K562 (cell line): ENCODE measurements around the gene DOCK6. TPM values are rescaled to one million over a fixed set of nuclear protein-coding genes. Genes with fewer than 3 reads are reported as not detected.

Source experiments
- ATAC-seq: fragments of 200-7000 bp; cut with Tn5 transposase; 3 replicates; pipeline ENCODE4 v1.9.1; 2020; ENCODE audit warnings: moderate library complexity
- BruUV-seq: library from RNA; stranded (reverse); fragments of 400-500 nt; replicated peaks from 2 replicates; lab custom pipeline; 2021; lab: Mats Ljungman, UMichigan
- CTCF ChIA-PET: fragments of 300-600 bp; formaldehyde crosslinking; extraction: SDS; loops from one replicate; lab custom pipeline; 2021; ENCODE audit warnings: low intra/inter-chr PET ratio; lab: Yijun Ruan, JAX
- POLR2A ChIA-PET: fragments of 300-600, 350-650 bp; sonication (Branson Sonifier 250); formaldehyde crosslinking; extraction: SDS; loops from one replicate; lab custom pipeline; 2021; ENCODE audit warnings: antibody characterized with exemption, inconsistent platforms; lab: Yijun Ruan, JAX
- DNase-seq, 4 experiments: peaks; one replicate each; pipeline versions ENCODE4 v3.0.0 to v3.0.0-alpha.2; 2011 to 2018; ENCODE audit warnings: low spot score in 3 of 4, mixed read lengths in 3 of 4; ENCODE audit errors: extremely low read depth in 1 of 4
- FAIRE-seq: peaks from 2 replicates; lab custom pipeline; 2011; peaks lifted over from hg19 to GRCh38; lab: Jason Lieb, UNC
- H2AFZ ChIP-seq: 2 replicates; pipeline ENCODE4 v1.6.0; 2011; ENCODE audit warnings: low read depth, low read length, control low read depth, inconsistent platforms
- H3K27ac ChIP-seq: fragments of 200-600 bp; 3 replicates; pipeline ENCODE4 v1.8.0; 2011; ENCODE audit warnings: low read depth, mild to moderate bottlenecking, control low read depth, inconsistent platforms, low read length, moderate library complexity, mixed read lengths; ENCODE audit errors: extremely low read depth
- H3K27me3 ChIP-seq, 2 experiments: fragments of 300-600 bp in 1 of 2; 2 replicates in 1 of 2; 3 replicates in 1 of 2; pipeline versions ENCODE4 v1.6.0 to v1.8.0; 2011; ENCODE audit warnings: inconsistent platforms in 2 of 2, low read length in 2 of 2, mild to moderate bottlenecking in 1 of 2, mixed read lengths in 1 of 2, moderate library complexity in 1 of 2; ENCODE audit not compliant: control insufficient read depth in 2 of 2, insufficient read depth in 2 of 2
- H3K36me3 ChIP-seq: fragments of 300-600 bp; 3 replicates; pipeline ENCODE4 v1.8.0; 2011; ENCODE audit warnings: mild to moderate bottlenecking, low read length, inconsistent platforms; ENCODE audit not compliant: control insufficient read depth, insufficient read depth
- H3K4me1 ChIP-seq, 2 experiments: fragments of 200-600 bp in 1 of 2; replicated peaks in 1 of 2; 2 replicates in 1 of 2; 3 replicates in 1 of 2; pipeline versions ENCODE4 v1.5.1 to v1.8.0; 2011; ENCODE audit warnings: inconsistent platforms in 2 of 2, low read length in 2 of 2, mild to moderate bottlenecking in 1 of 2, mixed read lengths in 1 of 2, moderate library complexity in 1 of 2; ENCODE audit not compliant: control insufficient read depth in 2 of 2, insufficient read depth in 2 of 2
- H3K4me2 ChIP-seq: 2 replicates; pipeline ENCODE4 v1.6.1; 2011; ENCODE audit warnings: low read length, control low read depth, inconsistent platforms, mixed read lengths; ENCODE audit not compliant: insufficient read depth
- H3K4me3 ChIP-seq: fragments of 200-600 bp; sonication (generic), shearing (Covaris generic); 2 replicates; pipeline ENCODE4 v1.5.1; 2016; ENCODE audit warnings: control low read depth, inconsistent platforms
- H3K79me2 ChIP-seq: fragments of 200-600 bp; 3 replicates; pipeline ENCODE4 v1.8.0; 2011; ENCODE audit warnings: low read length, inconsistent platforms; ENCODE audit not compliant: control insufficient read depth, insufficient read depth
- H3K9ac ChIP-seq, 2 experiments: 2 replicates each; pipeline versions ENCODE4 v1.6.0 to v1.6.1; 2011; ENCODE audit warnings: low read depth in 2 of 2, low read length in 2 of 2, control low read depth in 1 of 2, inconsistent platforms in 1 of 2, mild to moderate bottlenecking in 1 of 2, mixed read lengths in 1 of 2; ENCODE audit not compliant: insufficient read depth in 1 of 2
- H3K9me1 ChIP-seq: one replicate; pipeline ENCODE4 v1.6.0; 2011; ENCODE audit warnings: inconsistent platforms, mild to moderate bottlenecking, low read length, moderate library complexity; ENCODE audit not compliant: control insufficient read depth, insufficient read depth
- H3K9me3 ChIP-seq: replicated peaks from 2 replicates; pipeline ENCODE4 v1.5.1; 2011; ENCODE audit warnings: low read depth, low read length, inconsistent platforms; ENCODE audit not compliant: control insufficient read depth, insufficient read depth
- H4K20me1 ChIP-seq: replicated peaks from 2 replicates; pipeline ENCODE4 v1.6.1; 2011; ENCODE audit warnings: low read length, inconsistent platforms, mixed read lengths; ENCODE audit not compliant: control insufficient read depth, insufficient read depth
- BCOR ChIP-seq: fragments of 450-650 bp; IDR thresholded peaks from 2 replicates; pipeline ENCODE4 v1.6.1; 2016
- CBFA2T3 ChIP-seq: fragments of 450-650 bp; IDR thresholded peaks from 2 replicates; pipeline ENCODE4 v1.6.1; 2017
- DIDO1 ChIP-seq: fragments of 450-650 bp; IDR thresholded peaks from 2 replicates; pipeline ENCODE4 v1.6.1; 2016; ENCODE audit warnings: low read depth, missing biosample characterization, missing genetic modification characterization
- ELF4 ChIP-seq: fragments of 450-650 bp; formaldehyde crosslinking; IDR thresholded peaks from 2 replicates; pipeline ENCODE4 v1.4.0; 2022; ENCODE audit warnings: missing genetic modification characterization
- FOXK2 ChIP-seq, 2 experiments: fragments of 450-650 bp; IDR thresholded peaks in 1 of 2; conservative IDR thresholded peaks in 1 of 2; 2 replicates each; pipeline ENCODE4 v1.6.1; 2016; ENCODE audit warnings: low read depth in 2 of 2, mild to moderate bottlenecking in 1 of 2
- GABPB1 ChIP-seq: sonication (generic); formaldehyde crosslinking; IDR thresholded peaks from 2 replicates; pipeline ENCODE4 v1.8.0; 2022; ENCODE audit warnings: mild to moderate bottlenecking, missing genetic modification reagents
- HBP1 ChIP-seq: fragments of 450-650 bp; formaldehyde crosslinking; IDR thresholded peaks from 2 replicates; pipeline ENCODE4 v1.4.0; 2022; ENCODE audit warnings: missing genetic modification characterization
- HDAC8 ChIP-seq: fragments of 450-650 bp; IDR thresholded peaks from 2 replicates; pipeline ENCODE4 v1.6.1; 2016; ENCODE audit warnings: mild to moderate bottlenecking, missing genetic modification characterization, moderate library complexity, missing compliant biosample characterization
- MXI1 ChIP-seq: IDR thresholded peaks from 2 replicates; pipeline ENCODE4 v1.6.1; 2011; ENCODE audit warnings: low read depth, mild to moderate bottlenecking, improper control_type of control experiment, low read length
- RBM15 ChIP-seq: fragments of 200-400 bp; formaldehyde crosslinking; IDR thresholded peaks from 2 replicates; pipeline ENCODE4 v1.6.1; 2018; ENCODE audit warnings: mild to moderate bottlenecking, low read length, moderate library complexity; ENCODE audit not compliant: insufficient read depth
- RBM25 ChIP-seq: fragments of 200-400 bp; formaldehyde crosslinking; IDR thresholded peaks from 2 replicates; pipeline ENCODE4 v1.6.1; 2018; ENCODE audit warnings: low read length, low read depth, moderate library complexity; ENCODE audit not compliant: severe bottlenecking
- RCOR1 ChIP-seq, 2 experiments: IDR thresholded peaks; 2 replicates each; pipeline ENCODE4 v1.6.1; 2012; ENCODE audit warnings: low read depth in 2 of 2, low read length in 2 of 2, borderline replicate concordance in 1 of 2, improper control_type of control experiment in 1 of 2
- SIX5 ChIP-seq, 2 experiments: IDR thresholded peaks; 2 replicates each; pipeline ENCODE4 v1.6.1; 2011; ENCODE audit warnings: low read length in 2 of 2, borderline replicate concordance in 1 of 2, low read depth in 1 of 2, mild to moderate bottlenecking in 1 of 2, moderate library complexity in 1 of 2; ENCODE audit not compliant: insufficient read depth in 1 of 2
- SMARCA5 ChIP-seq: fragments of 450-650 bp; IDR thresholded peaks from 2 replicates; pipeline ENCODE4 v1.6.1; 2016
- ZMIZ1 ChIP-seq, 2 experiments: fragments of 150-350 bp in 1 of 2; IDR thresholded peaks; 2 replicates each; pipeline ENCODE4 v1.6.1; 2012 to 2016; ENCODE audit warnings: low read depth in 2 of 2, low read length in 2 of 2, mild to moderate bottlenecking in 1 of 2, moderate library complexity in 1 of 2
- ZNF253 ChIP-seq: fragments of 250-450 bp; sonication (Bioruptor Pico); conservative IDR thresholded peaks from 2 replicates; pipeline ENCODE4 v1.6.1; 2021; ENCODE audit warnings: mild to moderate bottlenecking
- ZNF347 ChIP-seq: fragments of 450-650 bp; formaldehyde crosslinking; IDR thresholded peaks from 2 replicates; pipeline ENCODE4 v1.4.0; 2020; ENCODE audit warnings: low read depth, mild to moderate bottlenecking, moderate library complexity
- WGBS: fragments of 100-300 bp; shearing (Covaris generic); methylation state at CpG from one replicate; pipeline ENCODE4 v1.1.6; 2016; ENCODE audit warnings: low coverage, mixed read lengths; ENCODE audit not compliant: insufficient coverage; ENCODE audit errors: missing lambda C conversion rate; 5-methylcytosine and 5-hydroxymethylcytosine counted together
- in situ Hi-C: fragments of 300-500 bp; cut with MboI; formaldehyde crosslinking; loops from 4 replicates; pipeline ENCODE4 v1.15.0; 2018; ENCODE audit warnings: inconsistent platforms, mixed read lengths
- intact Hi-C: fragments of 100-400 bp; cut with micrococcal nuclease; formaldehyde crosslinking; loops from 2 replicates; pipeline ENCODE4 v1.14.2; 2022
- polyA plus RNA-seq, 8 experiments: library from polyadenylated mRNA; depleted of rRNA in 4 of 8; stranded (reverse) in 5 of 8; unstranded in 3 of 8; fragments of >200 nt; fragmentation: Nextera tagmentation in 2 of 8; fragmentation: Illumina TruSeq in 1 of 8; extraction: Ambion mirVana in 2 of 8; extraction: Trizol in 1 of 8; gene quantifications; 2 replicates each; pipeline versions ENCODE4 v1.2.1 to v1.2.3, GENCODE V29; 2011 to 2014; ENCODE audit warnings: inconsistent platforms in 1 of 8, missing spikeins in 1 of 8
- total RNA-seq, 7 experiments: library from RNA; depleted of rRNA in 6 of 7; stranded (reverse); fragments of >200 nt in 6 of 7; fragmentation: Illumina TruSeq in 2 of 7; extraction: Trizol in 2 of 7; gene quantifications; 2 replicates each; pipeline versions ENCODE4 v1.2.1 to v1.2.3, GENCODE V29; 2011 to 2021; ENCODE audit warnings: low replicate concordance in 1 of 7

The DOCK6 gene
- total and polyA plus RNA-seq, 9 of the 15 experiments (the other 6 are each of a cell fraction or from before 2014, with no cell fraction given): 0.35 to 19.3 (median 3.8) TPM

- H3K9me3 ChIP-seq: no peaks in the 10 kb centered on the region
- DNase-seq: no peak
- no peak overlapping the region for H3K27ac ChIP-seq
- H3K36me3 ChIP-seq: 0 out of 3 replicates have a peak, but pooled peaks cover 3% of the 10 kb centered on the region
- no peak for FAIRE-seq
- H4K20me1 ChIP-seq: no peaks in the 10 kb centered on the region
- CTCF ChIA-PET: interaction anchor here (0.6 kb wide), 1 partner anchor 230 kb away, joined by 3 read pairs; no protein-coding TSS in a partner anchor
- no peaks in the 10 kb centered on the region for H3K79me2 ChIP-seq
- no peak overlapping the region for H3K4me2 ChIP-seq
- ATAC-seq: no peak
- intact Hi-C loops: no loop called here
- H3K4me1 ChIP-seq: peaks cover 0 to 18% of the 10 kb centered on the region in 2 experiments; a peak in 1 of 5 replicates
- no peaks in the 10 kb centered on the region for H3K27me3 ChIP-seq
- BruUV-seq: no TSS peak
- H3K9me1 ChIP-seq: no peaks in the 10 kb centered on the region
- TF ChIP-seq ELF4 (CRISPR knock-in tag) (no peak), RBM15 (no peak), CBFA2T3 (no peak), DIDO1 (no peak), SIX5 (IDR thresholded peaks at IDR 0.05; ENCODE audit: borderline replicate concordance in 1 of 2, insufficient read depth in 1 of 2, low read depth in 1 of 2, low read length in 2 of 2) (no peak), HBP1 (CRISPR knock-in tag) (no peak), GABPB1 (CRISPR knock-in tag) (no peak), ZNF253 (CRISPR knock-in tag) (no peak), SMARCA5 (peak; percentile 49; the same call in 1 of the 2 replicates), MXI1 (no peak), FOXK2 (conservative IDR thresholded peaks at IDR 0.05 in 1 of 2, IDR thresholded peaks at IDR 0.05 in 1 of 2; ENCODE audit: low read depth in 2 of 2) (no peak), RBM25 (peak; percentile 67), HDAC8 (tag) (no peak), ZNF347 (CRISPR knock-in tag) (no peak), RCOR1 (IDR thresholded peaks at IDR 0.05; ENCODE audit: borderline replicate concordance in 1 of 2, low read depth in 2 of 2, low read length in 2 of 2) (0 out of 4 replicates have a peak, but pooled peaks of 1 of the 2 experiments have one; percentile 11), BCOR (peak; percentile 81), ZMIZ1 (IDR thresholded peaks at IDR 0.05; ENCODE audit: low read depth in 2 of 2, low read length in 2 of 2) (no peak)
- 61% methylated on average over 5 of the region's 5 CpGs for WGBS
- no peak overlapping the region for H3K9ac ChIP-seq
- no peak overlapping the region for H3K4me3 ChIP-seq
- POLR2A ChIA-PET: no interaction called here
- in situ Hi-C loops: no loop called here
- no peak overlapping the region for H2AFZ ChIP-seq
These were observed 27.7 kb downstream of the DOCK6 start for GRCh38 chr19:11234486-11235075.
